Measurements from ENCODE around the gene LHFPL5. TPM values are rescaled to one million over a fixed set of nuclear protein-coding genes. Genes with fewer than 3 reads are reported as not detected.

Gene LHFPL5
- total and polyA plus RNA-seq, 2 of the 8 experiments (the other 6 are each of a cell fraction or from before 2014, with no cell fraction given) = 0.03 TPM; not detected in 1

DNA sequence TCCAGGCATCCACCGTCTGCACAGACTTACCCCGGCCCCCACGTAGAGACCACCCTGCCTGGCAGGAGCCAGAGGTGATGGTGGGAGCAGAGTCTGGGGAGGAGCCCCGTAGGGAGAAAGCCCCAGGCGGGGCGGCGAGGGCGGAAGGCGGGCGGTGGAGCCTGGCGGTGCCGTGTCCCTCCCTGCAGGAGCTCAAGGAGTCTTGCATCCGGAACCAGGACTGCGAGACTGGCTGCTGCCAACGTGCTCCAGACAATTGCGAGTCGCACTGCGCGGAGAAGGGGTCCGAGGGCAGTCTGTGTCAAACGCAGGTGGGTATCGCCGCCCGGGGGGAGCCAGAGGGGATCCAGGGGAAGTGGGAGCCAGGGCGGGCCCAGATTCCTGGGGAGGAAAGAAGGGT lies 18.3 kb upstream of the LHFPL5 start (continued):
- no peak for TF ChIP-seq GTF2F1 (IDR thresholded peaks at IDR 0.05; ENCODE audit: borderline replicate concordance, low read depth, low read length)
- TF ChIP-seq POU5F1 (IDR thresholded peaks at IDR 0.05; ENCODE audit: low read depth, low read length) = no peak
- TF ChIP-seq ASH2L (IDR thresholded peaks at IDR 0.05; ENCODE audit: low read length) = no peak
- no peak for TF ChIP-seq ZNF274 (IDR thresholded peaks at IDR 0.05; ENCODE audit: borderline replicate concordance, extremely low read depth, low read length)
- TF ChIP-seq RBBP5 (IDR thresholded peaks at IDR 0.05; ENCODE audit: borderline replicate concordance, low read depth, low read length) = no peak
- TF ChIP-seq POLR2AphosphoS5 (IDR thresholded peaks at IDR 0.05; ENCODE audit: low read depth, low read length) = no peak

Measured in H1 (cell line).